SW480 (cell line): ENCODE measurements around the gene PREP.

Source experiments
- DNase-seq: peaks from one replicate; pipeline ENCODE4 v3.0.0-alpha.2; 2016; ENCODE audit warnings: low spot score

The PREP gene

DNA sequence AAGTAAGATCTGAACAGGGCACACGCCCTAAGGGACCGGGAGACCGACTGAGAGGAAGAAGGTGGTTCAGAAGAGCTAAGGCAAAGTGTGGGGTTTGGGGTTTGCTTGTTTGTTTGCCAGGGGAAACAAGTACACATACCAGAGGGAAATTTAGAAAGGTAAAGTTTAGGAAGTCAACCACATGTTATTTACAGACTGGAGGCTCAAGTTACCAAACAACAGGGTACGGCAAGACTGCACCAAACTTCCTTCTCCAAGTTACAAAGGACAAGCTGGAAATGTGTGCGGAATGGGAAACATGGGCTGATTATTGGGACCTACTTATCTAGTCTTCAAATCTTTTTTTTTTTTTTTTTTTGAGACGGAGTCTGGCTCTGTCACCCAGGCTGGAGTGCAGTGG lies 11.2 kb downstream of the PREP start:
- DNase-seq, result no peak

DNA sequence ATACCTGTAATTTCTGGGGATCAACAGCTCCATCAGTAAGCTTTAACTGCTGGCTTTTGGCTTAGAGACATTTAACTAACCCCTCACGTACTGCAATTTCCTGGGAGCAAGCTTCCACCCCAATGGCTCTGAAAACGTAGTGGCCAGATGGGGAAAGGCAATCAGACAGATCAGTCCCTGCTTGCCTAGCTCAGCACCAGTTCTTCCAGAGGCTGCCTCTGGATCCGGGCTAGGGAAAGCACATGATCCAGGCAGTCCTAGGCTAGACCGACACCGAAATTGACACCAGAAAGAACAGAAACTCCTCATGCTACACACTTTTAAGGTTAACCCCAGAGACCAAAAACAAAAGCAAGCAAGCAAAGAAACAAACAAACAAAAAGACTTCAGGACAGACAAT lies 13.3 kb downstream of the PREP start:
- DNase-seq, result no peak

DNA sequence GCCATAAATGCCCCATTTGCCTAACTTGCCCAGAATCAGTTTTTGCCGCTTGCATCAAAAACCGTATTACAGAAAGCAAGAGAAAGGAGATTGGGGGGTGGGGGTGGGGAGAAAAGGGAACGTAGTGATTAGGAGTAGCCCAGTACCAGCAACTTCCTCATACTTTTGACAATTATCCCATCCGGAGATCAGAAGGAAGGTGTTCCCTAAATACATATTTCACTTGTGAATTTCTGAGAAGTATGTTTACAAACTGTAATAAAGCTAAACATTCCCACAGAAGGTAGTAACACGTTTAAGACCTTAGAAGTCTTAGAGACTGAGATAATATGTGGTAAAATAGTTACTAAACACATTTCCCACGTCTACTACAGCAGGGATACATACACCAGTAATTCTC lies 14.5 kb downstream of the PREP start:
- DNase-seq, result no peak

DNA sequence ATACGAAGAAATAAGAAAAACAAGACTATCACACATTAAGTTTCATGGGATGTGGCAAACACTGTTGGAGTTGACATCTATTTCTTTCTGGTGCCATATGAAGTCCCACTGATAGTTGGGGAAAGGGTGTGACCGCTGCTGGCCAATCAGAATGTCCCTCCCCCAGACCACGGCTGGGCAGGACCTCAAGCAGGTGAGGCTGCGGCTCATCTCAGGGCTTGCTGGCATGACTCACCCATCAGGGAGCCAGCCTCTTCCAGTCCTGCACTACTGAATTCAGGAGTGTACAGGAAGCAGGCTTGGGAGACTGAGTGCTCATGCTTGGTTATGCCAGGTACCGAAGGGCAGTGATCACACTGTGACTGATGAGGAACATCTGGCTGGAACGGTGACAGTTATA lies 18.9 kb downstream of the PREP start:
- peak; percentile 77 for DNase-seq

DNA sequence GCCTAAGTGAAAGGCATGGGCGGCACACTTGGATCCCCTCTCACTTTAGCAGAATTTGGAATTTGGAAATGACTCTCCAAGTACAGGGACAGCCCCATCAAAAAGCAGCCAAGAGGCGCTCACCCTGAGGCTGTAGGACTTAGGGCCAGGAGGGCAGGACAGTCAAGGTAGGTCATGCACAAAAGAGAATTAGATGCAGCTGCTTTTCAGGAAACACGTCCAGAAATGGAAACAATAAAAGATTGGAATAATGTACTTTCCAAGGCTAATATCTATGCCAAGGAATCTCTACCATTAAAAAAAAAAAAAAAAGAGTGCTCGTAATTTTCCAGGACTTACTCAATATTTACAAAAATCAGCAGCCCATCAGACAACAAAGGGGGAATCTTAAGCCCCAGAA lies 19.9 kb downstream of the PREP start:
- DNase-seq, result no peak

DNA sequence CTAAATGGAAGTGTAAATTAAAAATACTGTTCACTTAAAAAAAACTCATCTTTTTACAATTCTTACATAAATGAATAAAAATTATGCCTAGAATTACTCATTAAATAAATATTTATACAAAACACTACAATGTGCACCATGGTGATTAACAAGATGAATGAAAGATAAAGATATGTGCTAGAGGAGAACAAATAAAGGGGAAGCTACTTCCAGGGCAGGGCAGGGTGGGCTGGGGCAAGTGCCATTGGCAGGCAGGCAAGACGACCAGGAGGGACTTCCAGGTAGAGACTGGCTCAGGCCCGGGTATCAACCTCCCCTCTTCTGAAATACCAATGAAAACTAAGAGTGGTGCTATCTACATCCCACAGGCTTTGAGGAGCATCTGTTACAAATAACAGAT lies 20.4 kb downstream of the PREP start:
- DNase-seq, result no peak

DNA sequence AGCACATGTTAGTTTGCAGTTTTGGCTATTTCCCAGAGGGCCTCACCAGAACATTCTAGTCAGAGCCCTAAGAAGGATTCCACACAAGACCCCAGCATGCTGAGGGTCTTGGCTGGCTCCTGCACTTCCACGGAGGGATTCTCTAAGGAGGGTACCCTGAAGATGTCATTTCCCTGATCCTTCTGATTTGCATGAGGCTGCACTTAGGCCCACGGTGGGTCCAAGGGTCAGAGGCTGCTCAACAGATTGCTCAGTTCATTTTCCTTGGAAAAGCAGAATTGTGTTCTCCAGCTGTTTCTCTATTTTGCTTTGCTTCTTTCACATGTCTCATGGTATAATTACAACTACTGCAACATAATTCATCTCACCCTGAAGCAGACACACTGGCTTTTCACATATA lies 22.2 kb downstream of the PREP start:
- DNase-seq, result no peak

DNA sequence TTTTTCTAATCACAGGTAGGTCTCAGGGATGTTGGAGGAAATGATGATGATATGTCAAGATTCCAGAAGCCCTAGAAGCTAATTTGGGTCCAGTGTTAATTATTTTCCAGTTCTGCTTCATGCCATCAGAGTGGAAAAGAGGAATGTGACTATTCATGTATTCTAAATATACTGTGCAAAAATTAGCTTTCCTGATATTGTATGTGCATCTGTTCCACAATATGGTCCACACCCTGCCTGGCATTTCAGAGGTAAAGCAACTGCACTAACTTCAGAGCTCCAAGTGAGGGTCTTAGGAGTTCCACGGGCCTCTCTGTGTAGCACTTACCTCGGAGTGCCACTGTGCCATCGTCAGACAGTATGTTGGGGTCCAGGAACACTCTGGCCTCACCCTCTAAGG lies 27.1 kb downstream of the PREP start:
- no peak for DNase-seq

DNA sequence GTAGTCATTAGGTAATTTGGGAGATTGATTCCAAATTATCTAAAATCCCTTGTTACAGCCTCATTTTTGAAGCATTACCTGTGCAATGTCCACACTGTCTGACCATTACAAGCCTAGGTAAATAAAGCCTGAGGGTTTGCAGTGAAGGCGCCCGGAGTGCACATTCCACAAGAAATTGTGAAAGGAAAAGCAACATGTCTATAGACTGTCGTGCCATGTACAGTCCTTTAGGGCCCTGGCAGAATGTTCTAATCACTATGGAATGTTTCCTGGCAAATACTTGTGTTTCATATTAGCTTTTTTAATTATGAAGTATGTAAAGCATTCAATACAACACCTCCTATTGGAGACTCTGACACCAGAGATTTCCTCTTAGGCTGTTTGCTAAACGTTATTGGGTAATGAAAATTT lies 28.9 kb downstream of the PREP start:
- no peak for DNase-seq

DNA sequence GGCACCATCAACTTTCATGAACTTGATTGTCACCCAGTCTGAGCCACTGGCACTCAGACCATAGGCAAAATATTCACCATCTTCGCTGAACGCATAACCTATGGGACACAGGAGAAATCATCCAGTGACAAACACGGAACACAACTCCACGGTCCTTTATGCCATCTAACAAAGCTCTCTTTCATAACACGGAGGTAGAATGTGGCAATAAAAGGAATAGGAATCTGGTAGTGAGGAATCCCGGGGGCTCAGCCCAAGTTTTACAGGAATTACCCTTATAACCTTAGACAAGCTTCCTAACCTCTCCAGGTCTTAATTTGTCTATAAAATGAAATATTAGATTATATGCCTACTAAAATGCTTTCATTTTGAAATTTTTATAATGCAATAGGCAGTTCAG lies 29.4 kb downstream of the PREP start:
- no peak for DNase-seq

DNA sequence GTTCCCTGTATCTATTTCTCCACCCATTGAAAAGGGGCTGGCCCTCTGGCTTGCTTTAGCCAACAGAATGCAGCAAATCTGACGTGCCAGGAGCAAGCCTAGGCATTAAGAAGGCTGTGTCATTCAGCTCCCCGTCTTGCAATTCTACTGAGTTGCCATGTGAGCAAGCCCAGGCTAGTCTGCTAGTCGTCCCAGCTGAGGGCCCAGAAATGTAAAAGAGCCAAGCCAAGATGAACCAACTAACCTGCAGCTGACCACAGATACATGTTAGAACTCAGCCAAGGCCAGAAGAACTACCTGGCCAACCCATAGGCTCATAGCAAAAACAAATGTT lies 30.1 kb downstream of the PREP start:
- DNase-seq, result no peak

DNA sequence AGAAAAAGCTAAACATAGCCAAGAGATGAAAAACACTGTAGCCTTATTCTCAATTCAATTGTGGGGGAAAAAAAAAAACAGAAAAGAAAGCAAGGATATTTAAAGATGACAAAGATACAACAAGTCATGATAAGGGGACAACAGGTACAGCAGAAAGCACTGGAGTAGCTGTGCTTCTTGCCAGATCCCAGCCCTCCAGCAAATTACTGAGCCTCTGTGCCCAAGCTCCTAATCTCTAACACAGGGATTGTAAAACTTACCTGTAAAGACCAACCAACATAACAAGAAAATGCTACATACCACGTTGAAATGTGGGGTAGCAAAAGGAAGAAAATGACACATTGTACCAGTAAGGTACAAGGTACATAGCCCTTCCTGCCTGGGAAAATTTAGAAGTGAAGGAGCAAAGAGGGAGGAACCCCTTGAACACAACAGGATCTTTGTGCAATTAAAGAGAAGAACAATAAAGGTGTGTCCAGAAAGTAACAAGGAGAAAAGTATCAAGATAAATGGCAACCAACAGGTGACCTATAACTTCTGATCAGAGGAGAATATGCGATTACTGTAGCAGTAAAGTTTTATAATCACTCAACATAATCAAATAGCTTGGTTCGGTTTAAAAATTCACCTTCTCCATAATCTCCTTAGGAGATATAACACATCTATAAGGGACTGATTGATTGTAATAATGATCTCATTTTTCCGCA lies 30.6 kb downstream of the PREP start:
- no peak for DNase-seq

DNA sequence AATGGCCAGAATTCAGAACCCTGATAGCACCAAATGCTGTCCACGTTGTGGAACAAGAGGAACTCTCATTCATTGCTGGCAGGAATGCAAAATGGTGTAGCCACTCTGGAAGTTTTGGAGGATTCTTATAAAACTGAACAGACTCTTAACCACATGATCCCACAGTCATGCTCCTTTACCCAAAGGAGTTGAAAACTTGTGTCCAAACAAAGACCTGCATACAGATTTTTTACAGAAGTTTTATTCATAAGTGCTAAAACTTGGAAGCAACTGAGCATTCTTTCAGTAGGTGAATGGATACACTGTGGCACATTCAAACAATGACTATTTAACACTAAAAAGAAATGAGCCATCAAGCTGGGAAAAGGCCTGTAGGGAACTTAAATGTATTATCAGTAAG lies 32.5 kb downstream of the PREP start:
- DNase-seq, result no peak

DNA sequence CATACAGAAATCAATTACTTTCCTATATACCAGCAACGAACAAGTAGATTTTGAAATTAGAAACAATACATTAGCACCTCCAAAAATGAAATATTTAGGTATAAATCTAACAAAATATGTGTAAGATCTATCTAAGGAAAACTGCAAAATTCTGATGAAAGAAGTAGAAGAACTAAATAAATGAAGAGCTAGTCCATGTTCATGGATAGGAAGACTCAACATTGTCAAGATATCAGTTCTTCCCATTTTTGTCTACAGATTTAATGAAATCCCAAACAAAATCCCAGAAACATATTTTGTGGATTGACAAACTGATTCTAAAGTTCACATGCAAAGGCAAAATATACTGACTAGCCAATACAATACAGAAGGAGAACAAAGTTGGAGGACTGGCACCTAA lies 33.7 kb downstream of the PREP start:
- no peak for DNase-seq

DNA sequence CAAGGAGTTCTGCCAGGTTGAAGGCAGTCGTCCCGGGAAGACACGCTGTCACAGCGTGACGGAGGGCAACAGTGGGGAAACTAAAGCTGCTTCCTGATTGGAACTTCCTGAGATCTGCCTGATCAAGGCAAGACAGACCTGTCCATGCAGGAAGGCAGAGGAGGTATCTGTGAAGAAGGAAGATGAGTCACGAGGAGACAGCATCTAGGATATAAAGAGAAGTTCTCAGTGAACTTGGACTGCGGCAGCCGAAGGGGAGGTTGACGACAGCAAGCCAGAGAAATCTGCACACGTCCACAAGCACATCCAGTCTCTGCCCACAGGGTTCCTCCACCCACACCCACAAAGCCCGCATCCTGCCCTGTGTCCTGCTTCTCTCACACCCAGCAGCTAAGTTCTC lies 38.6 kb downstream of the PREP start:
- no peak for DNase-seq

DNA sequence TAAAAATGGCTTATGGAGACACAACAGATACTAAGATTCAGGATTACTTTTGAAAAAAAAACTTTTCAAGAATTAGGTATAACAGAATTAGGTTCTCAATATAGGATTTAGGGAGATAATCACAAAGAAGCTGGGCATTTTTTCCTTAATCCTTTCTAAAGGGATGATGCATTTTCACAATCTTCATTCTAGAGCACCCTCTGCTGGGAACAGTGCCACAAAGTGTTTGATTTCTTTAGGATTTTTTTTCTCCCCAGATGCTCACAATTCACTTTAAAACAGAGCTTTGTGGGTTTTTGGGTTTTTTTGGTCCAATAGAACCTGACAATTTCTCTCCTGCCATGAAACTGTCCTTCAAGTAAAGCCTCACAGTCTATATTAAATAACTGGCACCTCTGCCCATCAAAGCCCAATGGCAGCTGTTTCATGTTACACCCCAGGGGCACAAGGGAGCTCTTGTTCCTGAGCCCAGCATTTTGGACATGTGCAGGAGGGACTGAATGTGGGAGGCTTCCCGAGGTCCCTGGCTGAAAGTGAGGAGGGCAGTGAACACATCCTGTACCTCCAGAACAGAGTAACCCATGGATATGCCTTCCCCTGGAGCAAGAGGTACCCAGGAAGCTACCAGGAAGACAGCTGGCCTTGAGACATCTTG lies 39.7 kb downstream of the PREP start:
- DNase-seq, result no peak

DNA sequence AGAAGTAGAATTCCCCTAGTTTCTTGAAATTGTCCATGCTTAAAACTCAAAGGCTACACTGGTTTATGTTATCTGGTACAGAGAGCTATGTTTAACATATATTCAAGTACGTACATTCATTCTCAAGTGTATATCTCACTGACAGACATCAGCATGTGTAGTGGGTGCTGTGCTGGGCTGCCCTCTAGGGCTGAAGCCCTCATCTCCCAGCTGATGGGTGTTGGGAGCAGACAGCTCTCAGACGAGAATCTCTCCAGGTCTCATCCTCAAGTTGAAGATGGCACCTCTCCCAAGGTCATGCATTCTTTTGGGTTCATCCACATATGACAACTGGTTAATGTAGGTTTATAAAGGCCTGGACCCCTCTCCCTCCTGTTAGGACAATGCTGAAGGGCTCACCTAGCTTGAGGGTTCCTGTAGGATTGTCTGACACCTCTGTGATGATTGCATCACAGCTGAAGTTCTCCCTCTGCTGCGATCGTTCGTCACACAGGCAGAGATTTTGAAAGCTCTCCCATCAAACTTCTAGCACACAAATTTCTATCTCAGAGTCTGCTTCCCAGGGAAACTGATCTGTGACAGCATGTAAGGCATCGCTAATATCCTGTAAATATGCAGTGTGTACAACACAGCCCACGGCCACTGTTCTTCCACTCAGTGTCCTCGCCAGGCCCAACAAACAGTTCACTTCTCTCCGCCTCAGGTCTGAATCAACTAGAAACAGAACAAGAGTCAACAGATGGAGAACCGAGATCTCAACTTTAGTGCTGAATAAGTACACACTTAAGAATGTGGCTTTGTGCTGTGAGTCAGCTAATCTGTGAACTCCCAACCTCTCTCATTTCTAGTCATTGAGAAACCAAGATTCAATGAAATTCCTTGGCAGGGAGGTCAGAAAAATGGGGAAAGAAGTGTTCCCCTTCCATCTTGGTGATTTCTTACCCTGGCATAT lies 43.2 kb downstream of the PREP start:
- DNase-seq, result no peak

DNA sequence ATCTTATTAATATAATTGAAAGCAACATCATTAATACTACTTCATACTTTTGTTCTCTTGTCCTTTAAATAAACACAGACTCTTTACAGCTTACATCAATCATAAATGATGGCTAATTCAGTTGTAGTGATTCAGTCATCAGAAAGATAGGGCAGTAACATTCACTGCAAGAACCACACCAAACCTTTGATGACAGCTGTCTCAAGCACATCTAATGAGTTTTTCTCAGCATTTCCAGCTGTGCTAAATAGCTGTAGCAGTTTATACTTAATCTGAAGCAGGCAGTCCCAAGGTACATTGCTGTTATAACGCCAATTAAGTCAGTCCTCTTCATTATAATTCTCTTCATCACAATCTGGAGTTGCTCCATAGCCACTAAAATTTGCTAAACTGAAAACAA lies 45.7 kb downstream of the PREP start:
- DNase-seq, result no peak

DNA sequence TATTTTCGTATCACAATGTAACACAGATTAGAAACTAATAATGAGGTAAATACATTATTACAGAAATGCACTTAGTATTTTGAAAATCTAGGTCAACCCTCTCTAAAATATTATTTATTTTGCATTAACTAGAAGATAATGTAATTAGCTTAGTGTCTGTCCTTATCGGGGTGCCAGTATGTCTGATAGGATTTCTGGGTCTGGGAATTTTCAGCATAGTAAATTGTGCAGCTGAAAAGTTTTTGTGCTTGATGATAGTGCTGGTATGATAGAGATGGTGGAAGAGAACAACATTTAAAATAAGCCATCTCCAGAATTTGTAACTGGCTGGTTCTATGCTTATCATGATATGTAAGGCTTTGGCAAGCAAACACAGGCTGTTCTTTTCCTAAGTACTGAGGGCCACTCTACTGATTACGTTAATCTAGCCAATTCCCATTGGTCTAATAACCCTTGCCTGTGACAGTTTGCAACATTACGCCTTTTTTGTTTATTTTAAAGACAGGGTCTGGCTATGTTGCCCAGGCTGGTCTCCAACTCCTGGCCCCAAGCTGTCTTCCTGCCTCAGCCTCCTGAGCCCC lies 50.8 kb downstream of the PREP start:
- no peak for DNase-seq

DNA sequence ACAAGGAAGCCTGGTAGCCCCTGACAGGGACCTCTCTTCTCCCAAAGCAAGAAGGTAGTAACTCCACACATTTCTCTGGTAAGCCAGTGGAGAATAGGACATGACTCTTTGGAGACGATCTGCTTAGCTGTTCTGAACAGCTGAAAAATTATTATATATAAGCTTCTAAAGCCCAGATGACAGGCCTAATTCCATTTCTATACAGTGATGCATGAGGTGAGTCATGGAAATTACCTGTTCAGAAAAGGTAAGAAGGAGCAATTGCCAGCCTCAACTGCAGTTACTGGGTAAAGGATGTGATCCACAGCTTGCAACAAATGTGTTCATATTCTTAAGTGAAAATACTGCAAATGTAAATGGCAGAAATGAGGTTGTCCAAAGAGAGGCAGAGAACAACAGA lies 54.0 kb downstream of the PREP start:
- no peak for DNase-seq

DNA sequence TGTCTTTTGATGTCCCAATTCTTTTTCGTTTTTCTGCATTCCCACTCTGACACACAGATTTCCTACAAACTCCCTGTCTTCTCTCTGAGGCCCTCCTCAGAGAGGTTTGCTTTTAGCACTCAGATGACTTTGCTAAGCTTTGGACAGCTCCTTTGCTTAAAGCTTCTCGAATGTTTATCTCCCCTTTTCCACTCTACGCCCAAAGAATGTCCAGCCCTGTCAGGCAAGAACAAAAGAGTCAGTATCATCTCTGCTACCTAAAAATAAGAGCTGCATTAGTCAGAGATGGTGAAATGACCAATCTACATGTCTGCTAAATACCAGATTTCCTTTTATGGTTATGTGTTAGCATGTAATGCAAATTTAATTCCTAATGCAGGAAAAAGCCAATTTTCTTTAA lies 56.8 kb downstream of the PREP start:
- peak; percentile 16 for DNase-seq

DNA sequence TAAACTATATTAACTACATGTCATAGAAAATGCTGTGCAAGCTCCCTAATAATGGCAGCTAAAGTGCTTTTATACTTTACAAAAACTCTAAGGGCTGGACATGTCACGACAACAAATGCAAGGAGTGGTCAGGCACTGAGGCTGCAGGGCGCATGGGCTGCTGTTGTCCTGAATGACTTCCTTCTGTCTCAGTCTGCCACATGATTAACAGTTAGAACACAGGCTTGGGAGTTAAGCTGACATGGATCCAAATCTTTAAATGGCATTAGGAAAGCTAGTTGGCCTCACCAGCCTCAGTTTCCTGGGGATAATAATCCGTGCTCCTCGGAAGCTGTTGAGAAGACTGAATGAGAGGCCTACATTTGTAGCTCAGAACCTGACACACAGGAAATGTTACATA lies 57.4 kb downstream of the PREP start:
- DNase-seq, result no peak

DNA sequence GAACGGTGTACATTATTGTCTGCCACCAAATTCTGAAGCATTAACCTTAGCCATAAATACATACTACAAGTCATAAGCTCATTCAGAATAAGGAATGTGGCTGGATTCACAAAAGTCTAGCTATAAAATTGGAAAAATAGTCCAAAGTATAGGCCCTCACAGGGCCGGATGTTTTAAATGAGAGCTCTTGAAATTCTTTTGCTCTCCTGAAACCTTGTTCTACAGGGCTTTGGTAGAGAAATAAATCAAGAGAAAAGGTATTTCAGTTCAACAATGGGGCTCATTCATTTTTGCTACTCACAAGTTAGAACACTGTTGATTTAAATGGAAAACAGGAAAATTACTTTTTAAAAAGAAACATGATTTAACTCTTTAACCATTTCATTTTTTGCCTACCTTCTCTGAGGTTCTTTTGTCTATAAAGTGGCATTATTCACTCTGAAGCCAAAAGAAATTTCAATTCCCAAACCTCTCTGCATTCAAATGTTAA lies 58.0 kb downstream of the PREP start:
- no peak for DNase-seq
